ENCODE measurements around the gene PTGES3.

PTGES3 gene

GRCh38 chr12:56677680-56678079 is 10.4 kb downstream of the PTGES3 start:
- H3F3A ChIP-seq (ENCODE audit: low read depth): peaks cover 2% of the 10 kb centered on the region
- TF ChIP-seq EZH2phosphoT487 (IDR thresholded peaks at IDR 0.05; ENCODE audit: borderline replicate concordance): no peak
- no peak for TF ChIP-seq CTCF (conservative IDR thresholded peaks at IDR 0.05; ENCODE audit: low read length)
- no peaks in the 10 kb centered on the region for H3K9me2 ChIP-seq (replicated peaks; ENCODE audit: low read depth, low read length)
- H3K9ac ChIP-seq (ENCODE audit: low read depth, low read length, poor library complexity, severe bottlenecking): no peak overlapping the region
- peaks cover 38% of the 10 kb centered on the region; the same call in 1 of the 2 replicates for H3K36me3 ChIP-seq (ENCODE audit: insufficient read depth, low read length)
- H3K9me3 ChIP-seq (ENCODE audit: insufficient read depth, low read depth, low read length): no peaks in the 10 kb centered on the region
- H4K20me1 ChIP-seq (ENCODE audit: insufficient read depth, low read length, poor library complexity, severe bottlenecking): peaks cover 91% of the 10 kb centered on the region
- no peak overlapping the region for H2AFZ ChIP-seq (ENCODE audit: low read length)
- peaks cover 100% of the 10 kb centered on the region for H3K79me2 ChIP-seq (ENCODE audit: insufficient read depth, low read length)
- H3K4me3 ChIP-seq (ENCODE audit: low read length, poor library complexity, severe bottlenecking): no peak overlapping the region
- peaks cover 11% of the 10 kb centered on the region for H3K4me1 ChIP-seq (ENCODE audit: insufficient read depth, low read length, poor library complexity, severe bottlenecking)
- H3K4me2 ChIP-seq (ENCODE audit: low read depth, low read length, poor library complexity, severe bottlenecking): no peak overlapping the region
- H3K27me3 ChIP-seq (ENCODE audit: insufficient read depth, low read length, poor library complexity, severe bottlenecking): no peaks in the 10 kb centered on the region

DNA sequence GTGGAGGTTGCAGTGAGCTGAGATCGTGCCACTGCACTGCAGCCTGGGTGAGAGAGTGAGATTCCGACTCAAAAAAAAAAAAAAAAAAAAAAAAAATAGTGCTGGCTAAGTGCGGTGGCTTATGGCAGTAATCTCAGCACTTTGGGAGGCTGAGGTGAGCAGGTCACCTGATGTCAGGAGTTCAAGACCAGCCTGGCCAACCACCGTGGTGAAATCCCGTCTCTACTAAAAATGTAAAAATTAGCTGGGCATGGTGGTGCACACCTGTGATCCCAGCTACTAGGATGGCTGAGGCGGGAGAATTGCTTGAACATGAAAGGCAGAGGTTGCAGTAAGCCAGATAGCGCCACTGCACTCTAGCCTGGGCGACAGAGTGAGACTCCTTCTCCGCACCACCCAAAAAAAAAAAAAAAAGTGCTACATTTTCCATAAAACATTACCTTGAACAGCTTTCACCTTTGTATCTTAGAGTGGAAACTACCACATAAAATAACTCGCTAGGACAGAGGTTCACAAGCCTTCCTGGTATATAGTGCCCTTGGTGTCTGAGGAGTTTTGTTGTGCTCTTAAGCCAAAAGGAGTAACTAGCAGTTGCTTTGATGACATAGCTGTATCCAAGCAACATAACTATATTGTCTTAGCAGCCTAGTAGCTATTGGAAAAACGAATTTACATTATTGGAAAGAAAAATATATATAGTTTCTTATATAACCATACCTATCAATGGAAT is 11.1 kb downstream of the PTGES3 start:
- Histone ChIP-seq H3K27me3 (ENCODE audit: insufficient read depth, low read length, poor library complexity, severe bottlenecking) (no peaks in the 10 kb centered on the region), H3K79me2 (ENCODE audit: insufficient read depth, low read length) (peaks cover 100% of the 10 kb centered on the region), H3K9ac (ENCODE audit: low read depth, low read length, poor library complexity, severe bottlenecking) (no peak overlapping the region), H3K4me2 (ENCODE audit: low read depth, low read length, poor library complexity, severe bottlenecking) (no peak overlapping the region), H3K4me3 (ENCODE audit: low read length, poor library complexity, severe bottlenecking) (no peak overlapping the region), H4K20me1 (ENCODE audit: insufficient read depth, low read length, poor library complexity, severe bottlenecking) (peaks cover 91% of the 10 kb centered on the region), H3K36me3 (ENCODE audit: insufficient read depth, low read length) (peaks cover 44% of the 10 kb centered on the region; the same call in 1 of the 2 replicates), H3F3A (ENCODE audit: low read depth) (peaks cover 2% of the 10 kb centered on the region), H3K4me1 (ENCODE audit: insufficient read depth, low read length, poor library complexity, severe bottlenecking) (peaks cover 7% of the 10 kb centered on the region), H2AFZ (ENCODE audit: low read length) (no peak overlapping the region), H3K9me2 (replicated peaks; ENCODE audit: low read depth, low read length) (no peaks in the 10 kb centered on the region), H3K9me3 (ENCODE audit: insufficient read depth, low read depth, low read length) (no peaks in the 10 kb centered on the region)
- TF ChIP-seq EZH2phosphoT487 (IDR thresholded peaks at IDR 0.05; ENCODE audit: borderline replicate concordance) (no peak), CTCF (conservative IDR thresholded peaks at IDR 0.05; ENCODE audit: low read length) (no peak)

DNA sequence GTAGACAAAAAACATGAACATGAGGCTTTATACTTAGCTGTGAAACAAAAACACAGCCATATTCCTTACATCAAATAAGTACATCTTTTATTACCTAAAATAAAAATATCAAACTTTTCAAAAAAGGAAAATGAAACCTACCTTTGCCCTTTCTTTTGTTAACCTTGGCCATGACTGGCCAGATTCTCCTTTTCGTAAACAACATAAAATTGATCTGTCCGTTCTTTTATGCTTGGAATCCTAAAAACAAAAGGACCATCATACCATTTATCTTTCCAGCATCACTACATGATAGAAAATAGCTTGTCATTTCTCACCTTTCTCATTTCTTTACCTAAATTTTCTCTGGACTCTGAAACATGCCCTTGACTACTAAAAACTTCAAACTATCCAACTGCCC is 16.5 kb downstream of the PTGES3 start:
- TF ChIP-seq EZH2phosphoT487 (IDR thresholded peaks at IDR 0.05; ENCODE audit: borderline replicate concordance) (no peak), CTCF (conservative IDR thresholded peaks at IDR 0.05; ENCODE audit: low read length) (no peak)
- H4K20me1 ChIP-seq (ENCODE audit: insufficient read depth, low read length, poor library complexity, severe bottlenecking): peaks cover 67% of the 10 kb centered on the region
- no peak overlapping the region for H3K9ac ChIP-seq (ENCODE audit: low read depth, low read length, poor library complexity, severe bottlenecking)

More for the DNA sequence above, 16.5 kb downstream of the PTGES3 start:
- Histone ChIP-seq H3K79me2 (ENCODE audit: insufficient read depth, low read length) (peaks cover 92% of the 10 kb centered on the region), H3K27me3 (ENCODE audit: insufficient read depth, low read length, poor library complexity, severe bottlenecking) (no peaks in the 10 kb centered on the region), H3K36me3 (ENCODE audit: insufficient read depth, low read length) (peaks cover 70% of the 10 kb centered on the region), H3F3A (ENCODE audit: low read depth) (no peaks in the 10 kb centered on the region), H3K4me3 (ENCODE audit: low read length, poor library complexity, severe bottlenecking) (no peak overlapping the region), H2AFZ (ENCODE audit: low read length) (no peak overlapping the region), H3K4me1 (ENCODE audit: insufficient read depth, low read length, poor library complexity, severe bottlenecking) (no peaks in the 10 kb centered on the region), H3K4me2 (ENCODE audit: low read depth, low read length, poor library complexity, severe bottlenecking) (no peak overlapping the region), H3K9me2 (replicated peaks; ENCODE audit: low read depth, low read length) (no peaks in the 10 kb centered on the region), H3K9me3 (ENCODE audit: insufficient read depth, low read depth, low read length) (no peaks in the 10 kb centered on the region)
